Breast epithelium (tissue), 4 donors: ENCODE results near the gene PIGH. TPM values are rescaled to one million over a fixed set of nuclear protein-coding genes. Genes with fewer than 3 reads are reported as not detected.

ENCODE experiments used
- DNase-seq, 2 donors: peaks; one replicate each; pipeline ENCODE4 v3.0.0-alpha.2; 2019; ENCODE audit warnings: low spot score in 2 of 2
- H3K27ac ChIP-seq, 2 donors: fragments of 200-600 bp; sonication (generic) in 1 of 2; one replicate each; pipeline ENCODE4 v1.5.1; 2016 to 2019; ENCODE audit warnings: mild to moderate bottlenecking in 1 of 2
- H3K27me3 ChIP-seq, 2 donors: fragments of 200-600 bp; sonication (generic) in 1 of 2; one replicate each; pipeline versions ENCODE4 v1.5.1 to v1.6.0; 2017 to 2019; ENCODE audit warnings: control low read depth in 1 of 2, mild to moderate bottlenecking in 1 of 2
- H3K36me3 ChIP-seq: fragments of 200-600 bp; one replicate; pipeline ENCODE4 v1.5.1; 2019
- H3K4me1 ChIP-seq, 2 donors: fragments of 200-600 bp; sonication (generic); one replicate each; pipeline ENCODE4 v1.5.1; 2016 to 2019; ENCODE audit warnings: control low read depth in 1 of 2
- H3K4me3 ChIP-seq, 3 donors: fragments of 200-600 bp; sonication (generic); 1 replicate in 2 of 3; 2 replicates in 1 of 3; pipeline ENCODE4 v1.5.1; 2016 to 2019; ENCODE audit warnings: mild to moderate bottlenecking in 3 of 3, moderate library complexity in 2 of 3
- H3K9me3 ChIP-seq, 2 donors: fragments of 200-600 bp; sonication (generic) in 1 of 2; one replicate each; pipeline ENCODE4 v1.5.1; 2016 to 2019; ENCODE audit warnings: control low read depth in 1 of 2
- POLR2A ChIP-seq: fragments of 450-650 bp; IDR thresholded peaks from one replicate; pipeline ENCODE4 v1.6.1; 2016; ENCODE audit warnings: antibody characterized with exemption, mild to moderate bottlenecking, moderate library complexity
- POLR2AphosphoS5 ChIP-seq, 3 donors: sonication (generic); formaldehyde crosslinking; IDR thresholded peaks; one replicate each; pipeline ENCODE4 v1.6.1; 2017; ENCODE audit warnings: antibody characterized with exemption in 3 of 3
- intact Hi-C: fragments of 100-400 bp; cut with DNase I; formaldehyde crosslinking; loops from one replicate; pipeline ENCODE4 v1.15.1; 2023; ENCODE audit warnings: low total_unique reads
- total RNA-seq, 3 donors: library from RNA; depleted of rRNA; stranded (reverse); fragments of >200 nt; gene quantifications; one replicate each; pipeline ENCODE4 v1.1.0, GENCODE V29; 2016
- TF ChIP-seq, protein P1 (sequence below), 3 donors: fragments of 450-650 bp; IDR thresholded peaks; one replicate each; pipeline ENCODE4 v1.5.1; 2016 to 2017; ENCODE audit warnings: antibody characterized with exemption in 3 of 3, mild to moderate bottlenecking in 3 of 3, moderate library complexity in 3 of 3

Gene PIGH
- total RNA-seq, 3 donors from 2014 or later: 32.8 to 37.6 (median 33.8) TPM

DNA sequence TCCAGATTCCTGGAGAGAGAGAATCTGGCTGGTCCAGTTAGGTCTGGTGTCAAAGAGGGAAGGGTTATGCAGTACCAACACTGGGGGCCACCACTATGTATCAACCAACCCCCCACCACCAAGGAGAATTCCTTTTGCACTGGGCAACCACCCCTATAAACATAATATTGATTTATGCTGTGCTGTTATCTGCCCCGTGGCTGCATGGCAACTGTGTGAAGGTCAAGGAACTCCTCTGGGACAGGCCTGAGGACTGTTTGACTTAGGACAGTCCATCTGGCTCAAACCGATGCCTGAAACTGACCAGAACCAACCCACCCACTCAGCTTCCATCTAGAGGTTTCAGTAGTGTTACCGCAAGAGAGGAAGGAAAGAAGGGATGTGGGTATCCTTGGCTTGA, 46.5 kb downstream of the PIGH start:
- no peak overlapping the region for H3K27ac ChIP-seq
- H3K4me1 ChIP-seq: no peaks in the 10 kb centered on the region
- intact Hi-C loops: no loop called here
- no peak for DNase-seq
- H3K9me3 ChIP-seq: no peaks in the 10 kb centered on the region
- H3K36me3 ChIP-seq: no peaks in the 10 kb centered on the region
- no peak overlapping the region for H3K4me3 ChIP-seq
- TF ChIP-seq POLR2A (no peak), POLR2AphosphoS5 (IDR thresholded peaks at IDR 0.05) (no peak)
- TF ChIP-seq, protein P1, sequence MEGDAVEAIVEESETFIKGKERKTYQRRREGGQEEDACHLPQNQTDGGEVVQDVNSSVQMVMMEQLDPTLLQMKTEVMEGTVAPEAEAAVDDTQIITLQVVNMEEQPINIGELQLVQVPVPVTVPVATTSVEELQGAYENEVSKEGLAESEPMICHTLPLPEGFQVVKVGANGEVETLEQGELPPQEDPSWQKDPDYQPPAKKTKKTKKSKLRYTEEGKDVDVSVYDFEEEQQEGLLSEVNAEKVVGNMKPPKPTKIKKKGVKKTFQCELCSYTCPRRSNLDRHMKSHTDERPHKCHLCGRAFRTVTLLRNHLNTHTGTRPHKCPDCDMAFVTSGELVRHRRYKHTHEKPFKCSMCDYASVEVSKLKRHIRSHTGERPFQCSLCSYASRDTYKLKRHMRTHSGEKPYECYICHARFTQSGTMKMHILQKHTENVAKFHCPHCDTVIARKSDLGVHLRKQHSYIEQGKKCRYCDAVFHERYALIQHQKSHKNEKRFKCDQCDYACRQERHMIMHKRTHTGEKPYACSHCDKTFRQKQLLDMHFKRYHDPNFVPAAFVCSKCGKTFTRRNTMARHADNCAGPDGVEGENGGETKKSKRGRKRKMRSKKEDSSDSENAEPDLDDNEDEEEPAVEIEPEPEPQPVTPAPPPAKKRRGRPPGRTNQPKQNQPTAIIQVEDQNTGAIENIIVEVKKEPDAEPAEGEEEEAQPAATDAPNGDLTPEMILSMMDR (IDR thresholded peaks at IDR 0.05): no peak
- no peaks in the 10 kb centered on the region for H3K27me3 ChIP-seq

DNA sequence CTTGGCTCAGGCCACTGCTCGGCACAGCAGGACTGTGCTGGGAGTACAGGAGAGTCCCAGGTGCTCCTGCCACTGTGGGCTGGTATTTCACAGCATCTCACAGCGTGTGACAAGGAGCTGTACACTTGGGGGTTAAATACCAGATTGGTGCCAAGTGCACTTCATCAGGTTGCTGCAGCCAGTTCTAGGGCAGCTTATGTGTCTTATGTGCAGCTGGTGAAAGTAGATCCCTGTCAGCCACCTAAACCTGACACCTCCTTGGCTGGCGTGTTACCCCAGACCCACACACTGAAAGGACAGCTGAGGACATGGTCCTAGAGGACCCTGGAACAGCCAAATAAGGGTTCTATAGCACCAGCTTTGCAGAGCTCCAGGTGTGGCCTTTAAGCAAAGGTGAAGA, 48.1 kb downstream of the PIGH start:
- no peak for DNase-seq
- Histone ChIP-seq H3K4me1 (no peaks in the 10 kb centered on the region), H3K9me3 (no peaks in the 10 kb centered on the region), H3K4me3 (no peak overlapping the region), H3K36me3 (no peaks in the 10 kb centered on the region), H3K27me3 (no peaks in the 10 kb centered on the region), H3K27ac (no peak overlapping the region)
- TF ChIP-seq POLR2AphosphoS5 (IDR thresholded peaks at IDR 0.05): no peak
- TF ChIP-seq, protein P1 (IDR thresholded peaks at IDR 0.05): no peak
- no peak for TF ChIP-seq POLR2A
- intact Hi-C loops: no loop called here

GRCh38 chr14:67551123-67551522, 48.9 kb downstream of the PIGH start:
- Histone ChIP-seq H3K4me1 (no peaks in the 10 kb centered on the region), H3K36me3 (no peaks in the 10 kb centered on the region), H3K27me3 (no peaks in the 10 kb centered on the region), H3K9me3 (no peaks in the 10 kb centered on the region), H3K4me3 (no peak overlapping the region), H3K27ac (no peak overlapping the region)
- TF ChIP-seq POLR2A: no peak
- TF ChIP-seq, protein P1 (IDR thresholded peaks at IDR 0.05): no peak
- TF ChIP-seq POLR2AphosphoS5 (IDR thresholded peaks at IDR 0.05): no peak
- intact Hi-C loops: no loop called here
- no peak for DNase-seq

DNA sequence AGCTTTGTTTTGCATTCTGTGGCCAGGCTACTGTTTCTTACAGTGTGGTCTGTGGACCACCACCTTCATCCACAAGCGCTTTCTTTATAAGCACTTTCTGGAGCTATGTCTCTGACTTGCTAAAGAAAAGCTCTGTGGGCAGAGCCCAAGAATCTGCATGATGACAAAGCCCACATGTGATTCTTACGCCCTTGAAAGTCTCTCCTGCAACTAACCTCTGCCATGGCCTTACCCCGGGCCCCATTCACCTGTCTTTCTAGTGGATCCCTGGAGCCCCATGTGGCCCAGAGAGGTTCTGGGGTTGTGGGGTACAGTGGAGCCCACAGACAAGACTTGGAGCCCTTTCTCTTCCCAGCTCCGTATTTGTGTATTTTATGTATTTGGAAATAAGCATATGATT, 50.3 kb downstream of the PIGH start:
- DNase-seq: no peak
- H3K4me1 ChIP-seq: no peaks in the 10 kb centered on the region
- no peaks in the 10 kb centered on the region for H3K9me3 ChIP-seq
- H3K27me3 ChIP-seq: no peaks in the 10 kb centered on the region
- no peak overlapping the region for H3K27ac ChIP-seq
- intact Hi-C loops: no loop called here
- H3K36me3 ChIP-seq: no peaks in the 10 kb centered on the region
- no peak overlapping the region for H3K4me3 ChIP-seq
- TF ChIP-seq POLR2A: no peak
- TF ChIP-seq, protein P1 (IDR thresholded peaks at IDR 0.05): no peak
- TF ChIP-seq POLR2AphosphoS5 (IDR thresholded peaks at IDR 0.05): no peak

GRCh38 chr14:67547224-67547780, 52.8 kb downstream of the PIGH start:
- TF ChIP-seq POLR2AphosphoS5 (IDR thresholded peaks at IDR 0.05): peak in 1 of 3 donors; percentile 10
- TF ChIP-seq, protein P1 (IDR thresholded peaks at IDR 0.05): no peak
- peak in 1 of 2 donors; percentile 27 for DNase-seq
- no peak overlapping the region for H3K4me3 ChIP-seq
- no peaks in the 10 kb centered on the region for H3K9me3 ChIP-seq
- H3K27me3 ChIP-seq: no peaks in the 10 kb centered on the region
- peak overlapping the region; percentile 53 to 55 for H3K27ac ChIP-seq
- H3K4me1 ChIP-seq: no peaks in the 10 kb centered on the region
- intact Hi-C loops: no loop called here
- H3K36me3 ChIP-seq: no peaks in the 10 kb centered on the region
